ENCODE results near the gene UBE2I.

- TF ChIP-seq POLR2A (IDR thresholded peaks at IDR 0.05) (no peak), CTCF (IDR thresholded peaks at IDR 0.05) (no peak), POLR2AphosphoS5 (IDR thresholded peaks at IDR 0.05) (peak in 1 of 4 donors; percentile 4)
Observed at GRCh38 chr16:1318268-1318545, 8.8 kb downstream of the UBE2I start.
